Stomach (tissue), 9 donors: ENCODE measurements around the gene PYGB. TPM values are rescaled to one million over a fixed set of nuclear protein-coding genes. Genes with fewer than 3 reads are reported as not detected.
A peak's percentile ranks its signal among the peaks of the same experiment; 100 is the strongest.

ENCODE experiments used
- DNase-seq, 2 donors: peaks; one replicate each; pipeline versions ENCODE4 v3.0.0 to v3.0.0-alpha.2; 2013 to 2019
- H3K27ac ChIP-seq, 5 donors: fragments of 200-600 bp in 4 of 5; sonication (generic) in 4 of 5; one replicate each; pipeline ENCODE4 v1.5.1; 2013 to 2019; ENCODE audit warnings: mild to moderate bottlenecking in 1 of 5, moderate library complexity in 1 of 5
- H3K27me3 ChIP-seq, 3 donors: fragments of 200-600 bp; sonication (generic); one replicate each; pipeline ENCODE4 v1.5.1; 2017 to 2019; ENCODE audit warnings: mixed run types in 1 of 3
- H3K36me3 ChIP-seq, 4 donors: fragments of 200-600 bp; sonication (generic); 1 replicate in 3 of 4; 2 replicates in 1 of 4; pipeline ENCODE4 v1.5.1; 2016 to 2019
- H3K4me1 ChIP-seq, 4 donors: fragments of 200-600 bp; sonication (generic); one replicate each; pipeline ENCODE4 v1.5.1; 2016 to 2019
- H3K4me3 ChIP-seq, 4 donors: fragments of 200-600 bp; sonication (generic) in 3 of 4; one replicate each; pipeline ENCODE4 v1.5.1; 2016 to 2019; ENCODE audit warnings: mild to moderate bottlenecking in 1 of 4
- H3K9me3 ChIP-seq, 4 donors: fragments of 200-600 bp; sonication (generic); one replicate each; pipeline ENCODE4 v1.5.1; 2016 to 2019
- CTCF ChIP-seq, 7 experiments: fragments of 450-650 bp in 4 of 7; fragments of 200-600 bp in 3 of 7; sonication (generic) in 3 of 7; IDR thresholded peaks; one replicate each; pipeline ENCODE4 v1.5.1; 2016 to 2019; ENCODE audit warnings: antibody characterized with exemption in 7 of 7, control low read depth in 2 of 7, mild to moderate bottlenecking in 1 of 7
- EP300 ChIP-seq: sonication (generic); formaldehyde crosslinking; IDR thresholded peaks from one replicate; pipeline ENCODE4 v1.6.1; 2017; ENCODE audit warnings: antibody characterized with exemption
- POLR2A ChIP-seq, 4 donors: fragments of 450-650 bp; IDR thresholded peaks; one replicate each; pipeline ENCODE4 v1.6.1; 2016; ENCODE audit warnings: antibody characterized with exemption in 4 of 4, control low read depth in 2 of 4, mild to moderate bottlenecking in 1 of 4, moderate library complexity in 1 of 4
- POLR2AphosphoS5 ChIP-seq, 3 donors: sonication (generic); formaldehyde crosslinking; IDR thresholded peaks; one replicate each; pipeline ENCODE4 v1.6.1; 2016; ENCODE audit warnings: antibody characterized with exemption in 3 of 3
- WGBS, 5 donors: extraction: QIAGEN DNeasy Blood & Tissue Kit in 3 of 5; methylation state at CpG; one replicate each; pipeline versions ENCODE4 v1.1.5 to v1.1.7; 2013 to 2018; 5-methylcytosine and 5-hydroxymethylcytosine counted together
- intact Hi-C: fragments of 100-400 bp; cut with DNase I; formaldehyde crosslinking; loops from one replicate; pipeline ENCODE4 v1.15.1; 2023; ENCODE audit warnings: low total_unique reads
- polyA plus RNA-seq, 3 donors: library from polyadenylated mRNA; stranded (reverse); fragments of 200-250 nt; gene quantifications; one replicate each; pipeline ENCODE4 v1.2.3, GENCODE V29; 2013
- total RNA-seq, 5 donors: library from RNA; depleted of rRNA; stranded (reverse); fragments of >200 nt; gene quantifications; one replicate each; pipeline versions ENCODE4 v1.1.0 to v1.2.3, GENCODE V29; 2014 to 2016
- donor health status: healthy with polysubstance abuse.
- donor health status: Bipolar disorder and iron deficiency.
- donor health status: healthy.

Gene PYGB
- total and polyA plus RNA-seq, 8 donors = 23.1 to 116 (median 49.5) TPM

GRCh38 chr20:25339608-25340007 lies 91.7 kb downstream of the PYGB start:
- Histone ChIP-seq H3K9me3 (no peaks in the 10 kb centered on the region), H3K36me3 (peaks cover 0 to 10% (median 5%) of the 10 kb centered on the region in 4 donors), H3K4me1 (peaks cover 6 to 39% (median 21%) of the 10 kb centered on the region in 4 donors), H3K4me3 (no peak overlapping the region), H3K27me3 (no peaks in the 10 kb centered on the region), H3K27ac (peak overlapping the region in 4 of 5 donors; percentile 35 to 62 (median 58))
- DNase-seq = peak; percentile 62 to 85
- TF ChIP-seq EP300 (no peak), POLR2A (IDR thresholded peaks at IDR 0.05) (no peak), POLR2AphosphoS5 (IDR thresholded peaks at IDR 0.05) (peak in 2 of 3 donors; percentile 20 to 56), CTCF (IDR thresholded peaks at IDR 0.05) (no peak)
- WGBS, 5 donors = 32 to 58% (median 50%) methylated on average over 12 of the region's 12 CpGs
- intact Hi-C loops = no loop called here

- WGBS, 5 donors = 46 to 61% (median 57%) methylated on average over 1 of the region's 1 CpG
- H3K36me3 ChIP-seq = peaks cover 0 to 13% (median 5%) of the 10 kb centered on the region in 4 donors
- H3K27ac ChIP-seq = no peak overlapping the region
- peaks cover 6 to 39% (median 21%) of the 10 kb centered on the region in 4 donors for H3K4me1 ChIP-seq
- no peaks in the 10 kb centered on the region for H3K9me3 ChIP-seq
- no peaks in the 10 kb centered on the region for H3K27me3 ChIP-seq
- DNase-seq = no peak
- TF ChIP-seq CTCF (IDR thresholded peaks at IDR 0.05) (no peak), EP300 (no peak), POLR2AphosphoS5 (IDR thresholded peaks at IDR 0.05) (no peak), POLR2A (IDR thresholded peaks at IDR 0.05) (no peak)
- intact Hi-C loops = no loop called here
- H3K4me3 ChIP-seq = no peak overlapping the region
These were observed 92.5 kb downstream of the PYGB start for GRCh38 chr20:25340380-25340779.

- H3K4me1 ChIP-seq = peaks cover 6 to 39% (median 21%) of the 10 kb centered on the region in 4 donors
- intact Hi-C loops = no loop called here
- no peak overlapping the region for H3K4me3 ChIP-seq
- no peaks in the 10 kb centered on the region for H3K9me3 ChIP-seq
- WGBS, 5 donors = 91 to 97% (median 94%) methylated on average over 9 of the region's 9 CpGs
- H3K27ac ChIP-seq = no peak overlapping the region
- DNase-seq = no peak
- no peaks in the 10 kb centered on the region for H3K27me3 ChIP-seq
- TF ChIP-seq POLR2AphosphoS5 (IDR thresholded peaks at IDR 0.05) = no peak
- no peak for TF ChIP-seq EP300
- no peak for TF ChIP-seq POLR2A (IDR thresholded peaks at IDR 0.05)
- TF ChIP-seq CTCF (IDR thresholded peaks at IDR 0.05) = no peak
- peaks cover 0 to 13% (median 5%) of the 10 kb centered on the region in 4 donors for H3K36me3 ChIP-seq
These were observed 94.1 kb downstream of the PYGB start for GRCh38 chr20:25341716-25342680.

GRCh38 chr20:25344634-25345033 lies 96.7 kb downstream of the PYGB start:
- Histone ChIP-seq H3K4me3 (no peak overlapping the region), H3K36me3 (peaks cover 0 to 3% (median 0%) of the 10 kb centered on the region in 4 donors), H3K9me3 (no peaks in the 10 kb centered on the region), H3K27ac (no peak overlapping the region), H3K4me1 (peaks cover 0 to 16% (median 2%) of the 10 kb centered on the region in 4 donors), H3K27me3 (no peaks in the 10 kb centered on the region)
- no peak for DNase-seq
- TF ChIP-seq POLR2AphosphoS5 (IDR thresholded peaks at IDR 0.05) (no peak), POLR2A (IDR thresholded peaks at IDR 0.05) (no peak), CTCF (IDR thresholded peaks at IDR 0.05) (no peak), EP300 (no peak)
- intact Hi-C loops = no loop called here
- WGBS, 5 donors = 92 to 98% (median 96%) methylated on average over 3 of the region's 3 CpGs
